ENCODE results near the gene DSCAML1.

DSCAML1 gene

DNA sequence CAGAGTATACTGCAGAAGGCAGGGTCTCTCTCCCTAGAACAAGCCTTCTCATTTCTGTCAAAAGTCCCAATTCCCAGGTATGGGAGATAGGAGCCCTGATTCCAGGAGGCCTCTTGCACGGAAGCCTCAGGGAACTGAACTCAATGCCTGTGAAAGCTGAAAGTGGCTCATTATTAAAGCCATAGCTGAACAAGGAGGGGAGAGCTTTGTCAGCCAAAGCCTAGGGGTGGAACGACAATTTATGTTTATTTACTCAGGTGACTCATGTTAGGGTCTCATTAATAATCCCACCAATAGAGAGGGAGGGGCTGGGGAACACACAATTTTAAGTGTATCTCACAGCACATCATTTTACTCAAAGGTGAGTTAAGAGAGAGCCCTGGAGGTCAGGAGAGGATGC, 44.9 kb downstream of the DSCAML1 start:
- no peak for DNase-seq

DNA sequence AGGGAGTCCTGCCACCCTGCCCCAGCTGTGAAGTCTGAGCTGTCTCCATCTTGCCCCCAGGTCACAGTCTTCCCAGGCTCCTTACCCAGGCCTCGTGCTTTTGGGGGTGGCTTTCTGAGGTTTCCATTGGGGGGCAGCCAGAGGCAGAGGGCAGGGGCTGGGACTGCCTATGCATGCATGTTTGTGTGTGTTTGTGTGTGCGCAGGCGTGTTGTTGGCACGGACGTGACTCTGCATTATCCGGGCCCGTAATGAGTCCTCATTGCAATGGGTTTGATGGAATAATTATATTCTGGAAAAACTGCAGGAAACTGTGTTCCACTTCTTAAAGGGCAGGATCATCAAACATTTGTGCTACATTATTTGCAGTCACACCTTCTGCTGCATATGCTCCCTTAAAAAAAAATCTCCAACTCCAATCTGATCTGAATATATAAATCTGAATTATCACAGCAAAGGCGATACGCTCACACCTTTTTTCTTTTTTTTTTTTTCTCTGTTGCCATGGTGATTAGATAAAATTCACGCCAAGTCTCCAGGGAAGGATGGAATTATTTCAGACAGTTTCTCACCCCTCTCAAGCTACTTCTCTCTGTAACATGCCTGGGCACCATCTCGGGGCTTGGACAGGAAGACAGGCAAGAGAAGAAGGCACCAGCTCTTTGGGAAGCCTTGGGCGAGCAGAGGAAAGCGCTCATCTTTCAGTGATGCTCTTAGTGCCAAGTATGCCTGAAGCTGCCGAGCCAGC, 45.9 kb downstream of the DSCAML1 start:
- no peak for DNase-seq

DNA sequence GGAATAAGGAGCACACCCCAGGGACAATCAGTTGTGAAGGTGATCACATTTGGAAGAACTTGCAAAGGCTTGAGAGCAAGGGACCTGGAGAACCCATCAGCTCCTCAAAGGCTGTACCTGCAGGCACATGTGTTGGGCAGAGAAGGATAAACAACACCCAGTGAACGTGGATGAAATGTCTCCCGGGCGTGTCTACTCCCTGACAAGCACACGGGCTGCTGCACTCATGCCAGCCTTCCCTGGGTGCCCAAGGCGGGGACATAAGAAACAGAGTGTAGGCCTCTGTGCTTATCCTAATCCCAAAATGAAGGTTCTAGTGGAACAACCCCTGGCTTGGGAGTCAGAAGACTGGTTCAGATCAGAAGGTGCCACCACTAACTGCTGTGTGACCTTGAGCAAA, 46.7 kb downstream of the DSCAML1 start:
- DNase-seq: no peak

DNA sequence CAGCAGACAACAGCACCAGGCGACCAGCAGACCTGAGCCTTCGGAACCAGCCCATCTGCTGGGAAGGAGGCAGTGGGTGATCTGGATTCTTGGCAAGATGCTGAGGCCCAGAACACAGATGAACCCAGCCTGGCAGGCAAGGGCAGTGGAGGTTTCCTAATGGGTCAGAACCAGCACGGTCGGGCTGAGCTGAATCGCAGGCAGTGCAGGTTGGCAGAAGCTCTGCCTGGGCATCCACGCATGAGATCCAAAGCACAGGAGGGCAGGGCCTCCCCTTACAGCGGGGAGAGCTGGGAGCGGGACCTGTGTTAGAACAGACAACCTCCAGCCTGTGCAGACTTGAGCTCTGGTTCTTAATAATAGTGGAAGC, 47.5 kb downstream of the DSCAML1 start:
- DNase-seq: no peak

DNA sequence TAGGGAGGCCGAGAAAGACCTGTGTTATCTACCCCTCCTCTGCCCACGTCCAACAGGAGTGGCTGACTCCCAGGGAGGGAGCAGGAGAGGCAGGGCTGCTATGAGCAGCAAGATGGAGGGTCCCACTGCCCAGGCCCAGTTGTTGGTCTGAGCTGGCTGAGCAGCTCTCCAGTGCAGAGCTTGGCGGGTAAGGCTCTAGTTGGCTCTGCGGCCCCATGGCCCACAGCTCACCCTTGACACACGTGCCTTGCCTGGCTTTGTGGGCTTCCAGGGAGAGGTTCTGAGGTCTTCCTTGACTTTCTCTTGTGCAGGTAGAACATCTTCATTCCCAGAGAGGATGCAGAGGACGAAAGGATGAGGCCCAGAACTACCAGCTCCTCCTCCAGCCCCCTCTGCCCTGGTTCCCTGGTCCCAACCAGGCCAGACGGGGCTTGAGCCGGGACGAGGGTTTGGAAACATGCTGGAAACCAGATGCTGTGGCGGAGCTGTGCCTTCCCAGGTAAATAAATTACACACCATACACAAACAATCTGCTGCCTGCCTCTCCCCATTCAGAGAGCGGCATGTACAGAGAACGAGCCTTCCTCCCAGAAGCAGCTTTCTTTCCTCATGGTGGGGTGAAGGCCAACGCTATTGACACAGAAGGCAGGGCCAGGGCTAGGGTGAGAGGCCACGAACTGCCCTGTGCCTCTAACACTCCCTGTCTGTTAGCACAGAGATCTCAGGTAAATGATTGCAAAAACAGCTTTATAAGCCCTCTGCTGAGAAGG, 48.1 kb downstream of the DSCAML1 start:
- DNase-seq: no peak

DNA sequence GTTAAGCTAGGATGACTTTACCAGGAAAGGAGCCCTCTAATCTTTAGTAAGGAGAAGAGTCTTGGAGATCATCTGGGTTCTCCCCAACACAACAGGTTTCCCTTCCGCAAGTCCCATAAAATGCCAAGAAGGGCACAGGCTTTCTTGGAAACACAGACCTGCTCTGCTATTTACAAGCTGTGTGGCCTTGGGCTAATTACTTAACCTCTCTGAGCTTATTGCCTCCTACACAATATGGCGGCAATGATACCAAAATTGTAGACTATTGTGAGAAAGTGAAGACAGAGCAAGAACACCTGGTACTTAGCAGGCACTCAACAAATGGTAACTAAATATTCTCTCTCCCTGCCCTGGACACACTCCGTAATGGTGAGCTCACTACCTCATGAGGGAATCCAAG, 49.1 kb downstream of the DSCAML1 start:
- DNase-seq: no peak

DNA sequence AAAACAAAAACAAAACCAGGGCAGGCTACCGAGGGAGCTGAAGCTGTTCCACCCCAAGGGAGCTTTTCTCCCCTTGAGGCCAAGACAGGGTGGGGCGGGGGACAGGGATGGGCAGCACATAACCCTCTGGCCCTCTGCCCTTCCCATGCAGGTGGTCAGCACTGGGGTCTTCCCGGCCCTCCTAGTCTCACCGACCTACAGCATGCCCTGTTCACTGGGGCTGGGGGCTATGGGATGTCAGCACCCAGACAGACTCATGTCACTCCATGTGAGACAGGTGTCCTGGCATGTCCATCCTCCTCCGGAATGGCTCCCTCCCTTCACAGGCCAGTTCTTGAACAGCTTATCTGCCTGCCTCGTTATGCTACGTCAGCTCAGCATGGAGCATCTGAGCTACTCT, 51.7 kb downstream of the DSCAML1 start:
- no peak for DNase-seq

DNA sequence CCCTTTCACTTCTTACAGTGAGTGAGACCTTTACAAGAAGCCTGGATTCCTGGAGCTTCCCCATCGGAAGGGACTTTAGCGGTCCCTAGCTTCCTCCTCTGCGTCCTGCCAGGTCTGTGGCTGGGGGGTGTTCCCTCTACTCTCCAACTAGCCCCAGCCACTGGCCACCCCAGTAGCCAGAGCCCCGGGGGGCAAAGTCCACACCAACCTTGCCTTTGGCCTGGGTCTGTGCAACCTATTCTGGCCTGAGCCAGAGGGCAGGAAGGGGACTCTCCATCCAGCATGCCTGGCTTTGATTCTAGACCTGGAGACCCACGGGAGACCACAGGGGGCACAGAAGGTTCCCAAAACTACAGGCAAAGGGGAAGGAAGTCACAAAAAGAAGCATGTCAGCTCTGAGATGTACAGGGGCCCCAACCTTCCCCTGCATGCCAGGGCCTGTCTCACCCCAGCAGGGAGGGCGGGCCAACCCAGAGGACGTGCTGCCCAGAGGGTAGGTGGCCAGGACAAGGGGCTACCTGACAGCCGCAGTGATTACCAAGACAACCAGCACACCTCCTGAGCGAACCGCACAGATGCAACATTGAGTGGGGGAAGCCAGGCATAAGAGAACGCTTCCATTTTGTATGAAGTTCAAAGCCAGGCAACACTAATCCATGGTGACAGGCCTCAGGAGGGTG, 52.4 kb downstream of the DSCAML1 start:
- no peak for DNase-seq

DNA sequence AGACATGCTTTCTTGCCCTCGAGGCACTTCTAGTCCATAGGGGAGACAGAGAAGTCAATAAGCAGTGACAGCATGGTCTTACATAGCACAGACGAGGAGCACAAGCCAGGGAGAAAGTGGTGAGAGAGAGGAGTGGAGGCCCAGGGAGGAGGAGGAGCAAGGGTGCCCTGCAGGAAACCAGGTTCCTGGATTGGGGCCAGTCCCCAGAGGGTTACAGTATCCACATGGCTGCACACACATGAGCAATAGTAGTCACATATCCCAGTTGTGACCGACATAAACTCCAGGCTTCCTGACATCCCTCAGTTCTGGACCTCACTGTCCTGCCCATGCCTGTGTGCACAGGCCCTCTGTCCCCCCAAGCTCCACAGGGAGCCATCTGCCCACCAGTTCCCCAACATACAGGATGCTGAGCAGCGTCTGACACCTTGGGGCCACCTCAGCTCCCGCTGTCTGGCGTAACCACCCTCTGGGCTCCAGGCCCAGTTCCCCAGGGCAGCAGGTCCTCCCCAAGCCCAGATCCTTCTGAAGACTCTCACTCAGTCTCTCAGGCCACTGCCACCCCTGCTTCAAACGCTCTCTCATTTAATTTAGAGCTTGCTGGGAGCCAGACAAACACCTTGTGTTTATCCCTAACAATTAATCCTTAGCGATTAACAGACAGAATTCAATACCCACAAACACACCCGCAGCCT, 53.7 kb downstream of the DSCAML1 start:
- no peak for DNase-seq

DNA sequence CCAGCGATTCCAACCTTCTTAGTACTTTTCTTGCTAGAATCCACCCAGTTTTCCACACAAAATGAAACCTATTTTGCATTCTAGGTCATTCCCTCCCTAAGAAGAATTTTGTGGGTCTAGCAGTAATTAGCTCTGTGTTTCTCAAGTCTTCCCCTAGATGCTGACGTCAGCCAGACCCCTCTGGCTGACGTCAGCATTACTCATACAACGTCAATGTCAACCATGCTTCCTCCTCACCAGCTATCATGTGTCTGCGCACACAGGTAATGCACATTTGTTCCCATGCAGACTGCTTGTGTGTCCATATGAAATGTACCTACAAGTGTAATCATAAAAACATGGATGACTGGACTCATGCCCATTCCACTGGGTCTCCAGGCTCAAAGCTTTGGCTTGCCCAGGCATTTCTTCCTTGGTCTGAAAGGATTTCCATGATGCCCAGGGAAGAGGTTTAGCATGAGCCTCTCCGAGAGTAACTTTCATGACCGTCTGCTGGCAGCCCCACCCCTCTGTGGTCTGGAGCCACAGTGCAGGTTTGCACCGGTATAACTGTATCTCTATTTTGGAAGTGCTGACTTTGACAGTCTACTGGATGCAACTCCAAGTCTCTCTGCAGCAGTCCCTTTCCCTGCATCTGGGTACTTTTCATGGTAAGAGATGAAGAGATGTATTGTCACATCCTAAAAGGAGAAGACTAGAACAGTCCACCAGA, 58.6 kb downstream of the DSCAML1 start:
- no peak for DNase-seq

DNA sequence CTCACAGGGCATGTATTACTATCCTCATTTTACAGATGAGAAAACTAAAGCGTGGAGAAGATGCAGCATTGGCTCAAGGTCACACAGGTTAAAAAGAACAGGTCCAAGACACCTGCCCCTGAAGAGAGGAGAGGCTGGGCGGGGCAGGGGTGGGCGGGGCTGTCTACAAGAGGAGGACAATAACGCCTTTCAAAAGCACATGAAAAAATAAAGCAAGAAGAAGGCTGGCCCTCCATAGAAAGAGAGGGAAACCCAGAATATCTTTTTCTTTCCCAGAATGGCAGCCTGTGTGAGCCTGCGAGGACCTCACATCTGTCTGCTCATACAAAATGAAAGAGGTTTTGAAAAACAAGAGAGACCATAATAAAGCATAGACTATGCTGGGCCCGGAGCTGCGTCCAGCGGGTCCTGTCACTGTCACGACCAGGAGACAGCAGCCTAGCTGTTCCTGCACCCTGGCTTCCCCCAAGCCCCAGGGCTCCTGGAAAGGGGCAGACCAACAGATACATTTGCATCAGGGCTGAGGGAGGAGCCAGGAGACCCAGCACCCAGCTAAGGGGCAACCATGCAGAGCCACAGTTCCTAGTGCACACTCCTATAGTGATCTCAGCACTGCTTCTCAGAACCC, 61.6 kb downstream of the DSCAML1 start:
- DNase-seq: no peak

DNA sequence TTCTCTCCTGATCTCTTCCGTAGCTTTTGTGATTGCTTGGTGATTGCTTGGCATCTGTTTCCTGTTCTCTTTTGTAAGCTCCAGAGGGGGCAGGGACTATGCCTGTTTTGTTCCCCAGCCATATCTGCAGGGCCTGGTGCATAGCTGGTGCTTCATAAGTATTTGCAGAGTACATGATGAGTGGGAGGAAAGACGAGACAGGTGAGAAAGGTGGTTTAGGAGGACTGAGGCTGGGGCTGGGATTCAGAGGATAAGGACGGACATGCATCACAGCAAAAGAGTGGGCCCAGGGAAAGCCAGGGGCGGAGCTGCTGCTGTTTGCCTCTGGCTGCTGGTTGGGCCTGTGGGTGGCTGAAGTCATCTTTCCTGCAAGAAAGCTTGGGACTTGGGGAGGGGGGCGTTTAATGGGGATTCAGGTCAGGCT, 62.4 kb downstream of the DSCAML1 start:
- no peak for DNase-seq

DNA sequence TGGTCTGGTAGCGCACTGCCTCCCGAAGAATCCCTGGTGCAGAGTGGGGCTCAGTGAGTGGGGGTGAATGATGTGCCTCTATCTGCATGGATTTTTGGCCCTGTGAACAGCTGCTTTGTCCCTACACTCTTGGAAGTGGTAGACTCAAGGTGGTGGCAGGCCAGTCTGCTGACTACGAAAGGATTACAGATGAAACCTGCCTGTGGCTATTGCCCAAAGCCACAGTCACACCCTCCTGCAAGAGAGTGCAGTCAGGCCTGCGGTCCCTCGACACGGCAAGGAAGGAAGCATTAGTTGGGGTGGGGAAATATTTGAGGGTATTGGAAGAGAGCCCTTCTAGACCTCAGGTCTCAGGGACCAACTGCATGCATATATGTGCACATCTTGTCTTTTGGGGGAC, 63.7 kb downstream of the DSCAML1 start:
- no peak for DNase-seq

DNA sequence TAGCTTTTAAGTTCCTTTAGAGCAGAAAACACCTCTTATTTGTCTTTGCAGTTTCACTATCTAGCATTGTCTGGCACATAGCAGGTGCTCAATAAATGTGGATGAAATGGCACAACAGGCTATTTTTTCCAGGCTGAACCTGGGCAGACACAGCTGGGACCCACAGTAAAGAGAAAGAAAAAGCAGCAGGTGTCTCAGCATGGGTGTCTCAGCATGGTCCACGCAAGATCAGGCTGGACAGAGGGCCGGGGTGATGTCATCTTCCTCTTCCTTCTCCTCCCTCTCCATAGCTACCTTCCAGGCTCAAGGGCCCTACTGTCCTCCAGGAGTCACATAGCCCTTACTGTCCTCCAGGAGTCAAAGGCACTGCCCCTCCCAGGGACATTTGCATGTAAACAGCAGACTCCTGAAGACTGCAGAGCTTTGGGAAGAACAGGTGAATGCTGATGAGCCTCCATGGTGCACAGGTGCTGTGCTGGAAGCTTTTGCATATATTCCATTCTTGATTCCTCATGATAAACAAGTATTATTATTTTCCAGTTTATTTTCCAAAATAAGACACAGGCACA, 65.2 kb downstream of the DSCAML1 start:
- no peak for DNase-seq

DNA sequence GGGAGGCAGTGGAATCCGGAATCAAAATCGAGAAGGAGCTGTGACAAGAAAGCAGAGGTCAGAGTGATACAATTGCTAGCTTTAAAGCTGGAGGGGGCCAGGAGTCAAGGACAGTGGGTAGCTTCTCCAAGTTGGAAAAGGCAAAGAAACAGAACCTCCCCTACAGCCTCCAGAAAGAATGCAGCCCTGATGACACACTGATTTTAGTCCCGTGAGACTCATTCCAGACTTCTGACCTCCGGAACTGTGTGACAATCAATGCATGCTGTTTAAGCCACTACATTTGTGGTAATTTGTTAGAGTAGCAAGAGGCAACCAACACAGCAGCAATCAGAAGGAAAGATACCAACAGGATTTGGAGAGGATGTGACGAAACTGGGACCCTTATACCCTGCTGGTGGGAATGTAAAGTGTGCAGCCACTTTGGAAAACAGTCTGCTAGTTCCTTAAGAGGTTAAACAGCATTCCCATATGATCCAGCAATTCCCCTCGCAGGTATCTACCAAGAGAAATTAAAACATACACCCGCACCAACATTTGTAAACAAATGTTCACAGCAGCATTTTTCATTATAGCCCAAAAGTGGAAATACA, 66.7 kb downstream of the DSCAML1 start:
- no peak for DNase-seq

DNA sequence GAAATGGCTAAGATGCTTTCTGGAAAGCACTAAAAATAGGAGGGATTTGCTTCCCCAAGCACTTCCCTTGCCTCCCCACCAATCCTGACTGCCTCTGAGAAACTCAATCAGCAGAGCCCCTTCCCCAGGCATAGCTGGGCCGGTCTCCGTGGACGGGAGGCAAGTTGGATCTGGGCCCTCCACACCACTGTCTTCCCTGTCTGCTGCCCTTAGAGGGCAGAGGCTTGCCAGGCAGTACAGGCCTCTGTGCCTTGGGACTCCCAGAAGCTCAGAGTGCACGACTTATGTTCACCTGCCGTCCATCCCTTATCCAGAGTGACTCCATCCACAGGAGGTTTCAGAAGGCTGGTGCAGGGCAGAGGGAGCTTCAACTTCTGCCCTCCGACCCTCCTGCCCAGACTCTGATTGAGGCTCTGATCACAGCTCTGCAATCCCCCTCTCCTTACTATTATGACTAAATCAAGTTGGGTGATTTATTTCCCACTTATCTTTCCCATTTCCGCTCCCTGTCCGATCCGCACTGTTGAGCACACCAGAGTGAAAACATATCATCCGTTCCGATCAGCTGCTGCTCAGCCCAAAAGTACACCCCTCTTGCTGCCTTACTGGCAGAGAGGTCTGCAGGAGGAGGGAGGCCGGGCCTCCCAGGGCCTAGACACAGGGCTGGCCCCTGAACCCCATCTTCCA, 71.8 kb downstream of the DSCAML1 start:
- no peak for DNase-seq

DNA sequence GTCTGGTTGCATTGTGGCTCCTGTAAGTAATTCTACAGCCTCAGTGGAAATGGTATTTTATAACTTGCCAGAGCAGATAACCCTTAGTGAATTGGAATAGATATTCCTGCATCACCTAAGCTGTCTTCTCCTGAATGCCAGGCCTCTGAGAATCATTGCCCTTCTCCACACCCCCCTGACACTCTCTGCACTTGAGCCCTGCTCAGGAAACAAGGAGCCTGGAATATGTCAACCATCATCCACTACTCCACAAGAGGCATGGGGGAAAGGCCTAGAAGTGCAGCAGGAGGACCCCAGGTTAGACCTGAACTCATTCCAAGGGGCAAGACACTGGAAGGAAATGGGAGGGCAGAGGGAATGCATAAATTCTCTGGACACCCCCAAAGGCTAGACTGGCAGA, 72.4 kb downstream of the DSCAML1 start:
- no peak for DNase-seq

DNA sequence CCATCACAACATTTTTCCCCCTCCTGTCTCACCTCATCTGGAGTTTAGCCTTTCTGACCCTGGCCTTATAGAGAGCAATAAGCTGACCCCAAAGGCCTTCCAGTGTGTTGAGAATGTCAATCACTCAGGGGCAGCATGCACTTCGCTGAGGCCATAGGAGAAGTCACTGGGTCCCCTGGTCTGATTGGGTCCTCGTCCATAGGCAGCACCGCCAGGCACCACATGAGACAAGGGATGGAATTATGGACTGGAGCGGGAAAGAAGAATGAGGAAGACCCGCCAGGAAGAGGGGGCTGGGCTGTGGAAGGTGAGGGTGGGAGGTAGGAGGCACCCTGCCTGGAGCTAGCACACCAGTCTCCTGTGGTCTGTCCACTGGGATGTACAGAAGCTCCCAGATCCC, 72.9 kb downstream of the DSCAML1 start:
- no peak for DNase-seq

DNA sequence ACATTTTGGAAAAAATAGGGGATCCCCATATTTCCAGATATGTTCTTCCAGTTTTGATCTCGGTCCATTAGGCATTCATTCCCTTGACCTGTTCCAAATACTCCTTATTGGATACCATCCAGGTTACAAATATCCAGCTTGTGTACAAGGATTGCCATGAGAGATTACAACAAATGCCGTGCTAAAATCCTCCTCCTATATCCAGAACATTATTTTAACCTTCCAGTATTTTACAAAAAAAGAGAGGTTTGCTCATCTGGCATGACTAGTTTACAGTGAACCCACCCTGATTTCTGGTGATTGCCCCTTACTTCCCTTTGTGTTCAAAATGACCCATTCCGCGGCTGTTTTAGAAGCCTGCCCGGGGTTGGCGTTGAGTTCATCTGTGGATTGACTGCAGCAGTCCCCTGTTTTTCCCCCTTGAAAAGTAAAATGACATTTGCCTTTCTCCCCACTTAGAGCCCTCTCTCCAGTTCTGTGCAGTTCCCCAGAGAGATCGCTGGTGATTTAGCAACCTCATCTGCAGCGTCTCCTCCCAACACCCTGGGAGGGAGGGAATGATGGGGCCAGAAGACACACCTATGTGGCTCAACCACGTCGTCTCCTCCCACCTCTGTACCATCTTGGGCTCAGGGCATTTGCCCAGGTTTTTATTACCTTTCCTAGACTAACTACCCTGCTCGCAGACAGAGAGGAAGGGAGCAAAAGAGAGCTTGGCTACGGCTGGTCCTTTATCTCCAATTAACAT, 73.6 kb downstream of the DSCAML1 start:
- no peak for DNase-seq

DNA sequence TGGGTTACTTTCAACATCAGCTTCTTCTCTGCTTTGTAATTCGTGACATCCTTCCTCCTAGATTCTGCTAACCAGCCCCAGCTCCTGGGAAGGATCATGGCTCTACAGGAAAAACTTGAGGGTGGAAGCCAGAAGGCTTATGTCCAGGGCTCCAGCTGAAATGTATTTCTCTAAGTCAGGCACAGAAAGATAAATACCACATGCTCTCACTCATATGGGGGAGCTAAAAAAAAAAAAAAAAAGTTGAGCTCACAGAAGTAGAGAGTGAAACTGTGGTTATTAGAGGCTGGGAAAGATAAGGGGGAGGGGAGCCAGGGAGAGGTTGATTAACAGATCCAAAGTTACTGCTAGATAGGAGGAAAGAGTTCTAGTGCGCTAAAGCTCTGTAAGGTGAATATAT, 74.9 kb downstream of the DSCAML1 start:
- no peak for DNase-seq

Data from islet precursor cell (in vitro differentiated cells).